ENCODE results near the gene GTPBP1. TPM values are rescaled to one million over a fixed set of nuclear protein-coding genes. Genes with fewer than 3 reads are reported as not detected.

Gene GTPBP1
- polyA plus RNA-seq, 1 of the 3 experiments (the other 2 are of a cell fraction), result 15.2 TPM

GRCh38 chr22:38733724-38734381, 28.1 kb downstream of the GTPBP1 start (continued):
- no peak for TF ChIP-seq FOSL2 (IDR thresholded peaks at IDR 0.05; ENCODE audit: borderline replicate concordance, low read depth)
- no peak for TF ChIP-seq RCOR1 (IDR thresholded peaks at IDR 0.05; ENCODE audit: low read length)
- TF ChIP-seq, protein P1, sequence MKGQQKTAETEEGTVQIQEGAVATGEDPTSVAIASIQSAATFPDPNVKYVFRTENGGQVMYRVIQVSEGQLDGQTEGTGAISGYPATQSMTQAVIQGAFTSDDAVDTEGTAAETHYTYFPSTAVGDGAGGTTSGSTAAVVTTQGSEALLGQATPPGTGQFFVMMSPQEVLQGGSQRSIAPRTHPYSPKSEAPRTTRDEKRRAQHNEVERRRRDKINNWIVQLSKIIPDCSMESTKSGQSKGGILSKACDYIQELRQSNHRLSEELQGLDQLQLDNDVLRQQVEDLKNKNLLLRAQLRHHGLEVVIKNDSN (IDR thresholded peaks at IDR 0.05; ENCODE audit: borderline replicate concordance, low read depth), result no peak
- no peak for TF ChIP-seq FOXJ3 (CRISPR knock-in tag; IDR thresholded peaks at IDR 0.05)

DNA sequence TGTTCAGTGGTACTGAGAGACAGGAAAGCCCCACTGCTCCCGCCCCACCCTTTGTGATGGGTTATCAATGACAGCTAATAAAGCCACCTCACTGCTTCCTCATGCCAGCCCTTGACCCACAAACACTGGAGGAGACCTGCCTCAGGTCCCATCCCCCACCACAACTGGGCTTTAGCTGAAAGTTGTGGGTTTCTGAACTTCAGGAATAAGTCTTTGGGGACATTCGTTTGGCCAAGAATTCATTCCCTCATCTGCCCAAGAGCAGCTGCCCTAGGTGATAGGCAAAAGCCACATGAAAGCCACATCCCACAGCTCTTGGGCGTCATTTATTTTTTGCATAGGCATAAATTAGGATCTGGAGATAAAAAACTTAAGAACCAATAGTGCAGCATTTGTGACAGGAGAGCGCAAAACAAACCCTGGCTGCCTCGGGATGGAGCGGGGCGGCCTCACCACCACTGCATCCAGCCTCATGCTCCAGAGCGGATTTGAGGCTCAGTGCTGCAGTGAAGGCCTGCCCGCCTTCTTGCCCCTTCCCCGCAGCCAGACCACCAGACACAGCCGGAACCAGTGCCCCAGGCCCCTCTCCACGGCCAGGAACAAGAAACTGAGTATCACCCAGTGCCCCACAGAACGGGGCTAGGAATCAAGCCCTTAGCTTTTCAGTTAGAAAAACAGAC, 28.8 kb downstream of the GTPBP1 start:
- no peak overlapping the region for H3K9ac ChIP-seq
- 80% methylated on average over 1 of the region's 13 CpGs for WGBS (ENCODE audit: low lambda C conversion rate)
- TF ChIP-seq RCOR1 (IDR thresholded peaks at IDR 0.05; ENCODE audit: low read length) (no peak), FOXM1 (IDR thresholded peaks at IDR 0.05; ENCODE audit: low read depth) (no peak), TAF1 (IDR thresholded peaks at IDR 0.05; ENCODE audit: borderline replicate concordance, low read depth, low read length) (no peak), RFX5 (IDR thresholded peaks at IDR 0.05; ENCODE audit: low read length) (no peak)
- TF ChIP-seq, protein P2, sequence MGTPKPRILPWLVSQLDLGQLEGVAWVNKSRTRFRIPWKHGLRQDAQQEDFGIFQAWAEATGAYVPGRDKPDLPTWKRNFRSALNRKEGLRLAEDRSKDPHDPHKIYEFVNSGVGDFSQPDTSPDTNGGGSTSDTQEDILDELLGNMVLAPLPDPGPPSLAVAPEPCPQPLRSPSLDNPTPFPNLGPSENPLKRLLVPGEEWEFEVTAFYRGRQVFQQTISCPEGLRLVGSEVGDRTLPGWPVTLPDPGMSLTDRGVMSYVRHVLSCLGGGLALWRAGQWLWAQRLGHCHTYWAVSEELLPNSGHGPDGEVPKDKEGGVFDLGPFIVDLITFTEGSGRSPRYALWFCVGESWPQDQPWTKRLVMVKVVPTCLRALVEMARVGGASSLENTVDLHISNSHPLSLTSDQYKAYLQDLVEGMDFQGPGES (IDR thresholded peaks at IDR 0.05; ENCODE audit: low read depth, low read length), result no peak
- TF ChIP-seq, protein P3, sequence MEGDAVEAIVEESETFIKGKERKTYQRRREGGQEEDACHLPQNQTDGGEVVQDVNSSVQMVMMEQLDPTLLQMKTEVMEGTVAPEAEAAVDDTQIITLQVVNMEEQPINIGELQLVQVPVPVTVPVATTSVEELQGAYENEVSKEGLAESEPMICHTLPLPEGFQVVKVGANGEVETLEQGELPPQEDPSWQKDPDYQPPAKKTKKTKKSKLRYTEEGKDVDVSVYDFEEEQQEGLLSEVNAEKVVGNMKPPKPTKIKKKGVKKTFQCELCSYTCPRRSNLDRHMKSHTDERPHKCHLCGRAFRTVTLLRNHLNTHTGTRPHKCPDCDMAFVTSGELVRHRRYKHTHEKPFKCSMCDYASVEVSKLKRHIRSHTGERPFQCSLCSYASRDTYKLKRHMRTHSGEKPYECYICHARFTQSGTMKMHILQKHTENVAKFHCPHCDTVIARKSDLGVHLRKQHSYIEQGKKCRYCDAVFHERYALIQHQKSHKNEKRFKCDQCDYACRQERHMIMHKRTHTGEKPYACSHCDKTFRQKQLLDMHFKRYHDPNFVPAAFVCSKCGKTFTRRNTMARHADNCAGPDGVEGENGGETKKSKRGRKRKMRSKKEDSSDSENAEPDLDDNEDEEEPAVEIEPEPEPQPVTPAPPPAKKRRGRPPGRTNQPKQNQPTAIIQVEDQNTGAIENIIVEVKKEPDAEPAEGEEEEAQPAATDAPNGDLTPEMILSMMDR (IDR thresholded peaks at IDR 0.05), result no peak
- no peaks in the 10 kb centered on the region for H3K79me2 ChIP-seq (ENCODE audit: insufficient read depth)
- H2AFZ ChIP-seq (ENCODE audit: low read depth), result no peak overlapping the region
- no peaks in the 10 kb centered on the region for H3K9me3 ChIP-seq
- H3K4me3 ChIP-seq (ENCODE audit: low read depth in 2 of 2, low read length in 1 of 2), result no peak overlapping the region
- H3F3A ChIP-seq (replicated peaks; ENCODE audit: insufficient read depth), result no peaks in the 10 kb centered on the region
- no peaks in the 10 kb centered on the region for H4K20me1 ChIP-seq (ENCODE audit: insufficient read depth)
- peaks cover 0 to 15% of the 10 kb centered on the region in 2 experiments for H3K36me3 ChIP-seq (replicated peaks in 1 of 2; ENCODE audit: control insufficient read depth in 1 of 2, insufficient read depth in 2 of 2, low read length in 1 of 2)
- ChIA-PET CTCF (interaction anchor here (0.6 to 2.2 kb wide), 6 partner anchors 9 to 34 kb away, joined by 3 to 7 read pairs (median 4); no protein-coding TSS in a partner anchor), POLR2A (no interaction called here)
- no peaks in the 10 kb centered on the region; a peak in 1 of 4 replicates for H3K4me1 ChIP-seq (ENCODE audit: control insufficient read depth in 1 of 2, insufficient read depth in 2 of 2, low read depth in 1 of 2, low read length in 1 of 2)
- no peak for DNase-seq
- no peak overlapping the region for H3K27ac ChIP-seq (ENCODE audit: low read depth in 2 of 2, low read length in 1 of 2)
- H3K9me2 ChIP-seq, result no peaks in the 10 kb centered on the region
- H3K4me2 ChIP-seq, result no peak overlapping the region
- no peaks in the 10 kb centered on the region for H3K27me3 ChIP-seq (ENCODE audit: insufficient read depth)
